Measurements from ENCODE around the gene DNAJB6.
"Not testable (repeated sequence)": the region's sequence is repeated elsewhere in the genome, so short reads cannot be mapped to it uniquely, and the experiment has no call there.

DNAJB6 gene

GRCh38 chr7:157442993-157443831 lies 106.4 kb downstream of the DNAJB6 start:
- DNase-seq (ENCODE audit: low spot score), result no peak

GRCh38 chr7:157444011-157444842 lies 107.4 kb downstream of the DNAJB6 start:
- DNase-seq (ENCODE audit: low spot score), result no peak

GRCh38 chr7:157444843-157445135 lies 108.0 kb downstream of the DNAJB6 start:
- no peak for DNase-seq (ENCODE audit: low spot score)

GRCh38 chr7:157445246-157445955 lies 108.6 kb downstream of the DNAJB6 start:
- DNase-seq (ENCODE audit: low spot score), result no peak

GRCh38 chr7:157445956-157446295 lies 109.1 kb downstream of the DNAJB6 start:
- DNase-seq (ENCODE audit: low spot score), result no peak

- no peak for DNase-seq (ENCODE audit: low spot score)
Observed at GRCh38 chr7:157446322-157446721, 109.5 kb downstream of the DNAJB6 start.

GRCh38 chr7:157454003-157454402 lies 117.2 kb downstream of the DNAJB6 start:
- DNase-seq (ENCODE audit: low spot score), result not testable (repeated sequence)

- no peak for DNase-seq (ENCODE audit: low spot score)
Observed at GRCh38 chr7:157457355-157458253, 120.8 kb downstream of the DNAJB6 start.

GRCh38 chr7:157458254-157458633 lies 121.4 kb downstream of the DNAJB6 start:
- no peak for DNase-seq (ENCODE audit: low spot score)

- DNase-seq (ENCODE audit: low spot score), result no peak
Observed at GRCh38 chr7:157459966-157460365, 123.2 kb downstream of the DNAJB6 start.

GRCh38 chr7:157460721-157461120 lies 123.9 kb downstream of the DNAJB6 start:
- no peak for DNase-seq (ENCODE audit: low spot score)

- DNase-seq (ENCODE audit: low spot score), result no peak
Observed at GRCh38 chr7:157461573-157462418, 125.0 kb downstream of the DNAJB6 start.

- no peak for DNase-seq (ENCODE audit: low spot score)
Observed at GRCh38 chr7:157462419-157462771, 125.6 kb downstream of the DNAJB6 start.

- no peak for DNase-seq (ENCODE audit: low spot score)
Observed at GRCh38 chr7:157462840-157463239, 126.0 kb downstream of the DNAJB6 start.

GRCh38 chr7:157463245-157463644 lies 126.4 kb downstream of the DNAJB6 start:
- no peak for DNase-seq (ENCODE audit: low spot score)

GRCh38 chr7:157464111-157464970 lies 127.5 kb downstream of the DNAJB6 start:
- DNase-seq (ENCODE audit: low spot score), result no peak

GRCh38 chr7:157464971-157465886 lies 128.4 kb downstream of the DNAJB6 start:
- no peak for DNase-seq (ENCODE audit: low spot score)

- no peak for DNase-seq (ENCODE audit: low spot score)
Observed at GRCh38 chr7:157465891-157466866, 129.4 kb downstream of the DNAJB6 start.

Data from kidney capillary endothelial cell (primary cell).